SK-N-SH (cell line): Measurements from ENCODE around the gene IMPA2. TPM values are rescaled to one million over a fixed set of nuclear protein-coding genes. Genes with fewer than 3 reads are reported as not detected.

Source experiments
- CTCF ChIA-PET: fragments of 300-600, 350-600 bp; formaldehyde crosslinking; extraction: SDS; loops from one replicate; lab custom pipeline; 2021; lab: Yijun Ruan, JAX
- POLR2A ChIA-PET: fragments of 350-600 bp; sonication (Branson Sonifier 250); formaldehyde crosslinking; extraction: SDS; loops from one replicate; lab custom pipeline; 2020; ENCODE audit warnings: antibody characterized with exemption, inconsistent platforms; lab: Yijun Ruan, JAX
- DNase-seq: peaks from one replicate; pipeline ENCODE4 v3.0.0; 2012
- H2AFZ ChIP-seq: fragments of 200-600 bp; sonication (generic); 2 replicates; pipeline ENCODE4 v1.8.1; 2016; ENCODE audit warnings: antibody characterized with exemption, mild to moderate bottlenecking, low read depth
- H3F3A ChIP-seq: fragments of 200-600 bp; sonication (generic); replicated peaks from 2 replicates; pipeline ENCODE3; 2016; ENCODE audit warnings: antibody characterized with exemption, mild to moderate bottlenecking; ENCODE audit not compliant: insufficient read depth
- H3K27ac ChIP-seq, 2 experiments: fragments of 200-500 bp in 1 of 2; fragments of 200-600 bp in 1 of 2; sonication (Bioruptor generic) in 1 of 2; sonication (generic), shearing (Covaris generic) in 1 of 2; 2 replicates each; pipeline versions ENCODE4 v1.5.1 to v1.6.1; 2014 to 2016; ENCODE audit warnings: low read depth in 2 of 2, inconsistent platforms in 1 of 2, low read length in 1 of 2, mild to moderate bottlenecking in 1 of 2, mixed read lengths in 1 of 2
- H3K27me3 ChIP-seq: fragments of 200-600 bp; sonication (generic), shearing (Covaris generic); 2 replicates; pipeline ENCODE4 v1.6.1; 2016; ENCODE audit warnings: mixed run types; ENCODE audit not compliant: insufficient read depth
- H3K36me3 ChIP-seq, 2 experiments: fragments of 200-500 bp in 1 of 2; fragments of 200-600 bp in 1 of 2; sonication (Bioruptor generic) in 1 of 2; sonication (generic) in 1 of 2; replicated peaks in 1 of 2; 2 replicates each; pipeline versions ENCODE3 to v1.5.1; 2014 to 2016; ENCODE audit warnings: low read length in 1 of 2, mild to moderate bottlenecking in 1 of 2; ENCODE audit not compliant: insufficient read depth in 2 of 2, control insufficient read depth in 1 of 2
- H3K4me1 ChIP-seq, 2 experiments: fragments of 200-500 bp in 1 of 2; fragments of 200-600 bp in 1 of 2; sonication (Bioruptor generic) in 1 of 2; sonication (generic), shearing (Covaris generic) in 1 of 2; 2 replicates each; pipeline versions ENCODE4 v1.5.1 to v1.6.1; 2014 to 2016; ENCODE audit warnings: low read depth in 1 of 2, low read length in 1 of 2, mixed run types in 1 of 2; ENCODE audit not compliant: insufficient read depth in 2 of 2, control insufficient read depth in 1 of 2
- H3K4me2 ChIP-seq: fragments of 200-600 bp; sonication (generic), shearing (Covaris generic); 2 replicates; pipeline ENCODE4 v1.6.1; 2017; ENCODE audit warnings: mixed run types
- H3K4me3 ChIP-seq, 2 experiments: fragments of 200-500 bp in 1 of 2; fragments of 200-600 bp in 1 of 2; sonication (Bioruptor generic) in 1 of 2; sonication (generic), shearing (Covaris generic) in 1 of 2; 2 replicates each; pipeline versions ENCODE4 v1.5.1 to v1.8.1; 2014 to 2016; ENCODE audit warnings: low read depth in 2 of 2, inconsistent platforms in 1 of 2, low read length in 1 of 2, mild to moderate bottlenecking in 1 of 2, mixed read lengths in 1 of 2, moderate library complexity in 1 of 2
- H3K79me2 ChIP-seq: fragments of 200-600 bp; sonication (generic); 2 replicates; pipeline ENCODE4 v1.8.1; 2017; ENCODE audit warnings: mild to moderate bottlenecking; ENCODE audit not compliant: insufficient read depth
- H3K9ac ChIP-seq: fragments of 200-600 bp; sonication (generic); 2 replicates; pipeline ENCODE4 v1.6.1; 2017; ENCODE audit warnings: mixed run types
- H3K9me2 ChIP-seq: fragments of 200-600 bp; sonication (generic); 2 replicates; pipeline ENCODE4 v1.6.1; 2017; ENCODE audit warnings: mixed run types
- H3K9me3 ChIP-seq: fragments of 200-600 bp; sonication (generic); 2 replicates; pipeline ENCODE4 v1.6.1; 2017; ENCODE audit warnings: mixed run types, mild to moderate bottlenecking, moderate library complexity
- H4K20me1 ChIP-seq: fragments of 200-600 bp; sonication (generic); 2 replicates; pipeline ENCODE4 v1.6.1; 2017; ENCODE audit warnings: mild to moderate bottlenecking, mixed run types; ENCODE audit not compliant: insufficient read depth
- CHD2 ChIP-seq: fragments of 150-350 bp; IDR thresholded peaks from 2 replicates; pipeline ENCODE4 v1.6.1; 2018; ENCODE audit warnings: low read length; ENCODE audit not compliant: partially characterized antibody
- EP300 ChIP-seq, 2 experiments: IDR thresholded peaks; 2 replicates each; pipeline versions ENCODE4 v1.4.0 to v1.6.1; 2012; ENCODE audit warnings: borderline replicate concordance in 1 of 2, low read depth in 1 of 2, low read length in 1 of 2
- EZH2phosphoT487 ChIP-seq: fragments of 200-600 bp; sonication (generic); IDR thresholded peaks from 2 replicates; pipeline ENCODE4 v1.6.1; 2017; ENCODE audit warnings: low read depth, mixed run types, mild to moderate bottlenecking, antibody characterized with exemption, moderate library complexity, borderline replicate concordance
- FOSL2 ChIP-seq: IDR thresholded peaks from 2 replicates; pipeline ENCODE4 v1.4.0; 2012; ENCODE audit warnings: low read depth, mild to moderate bottlenecking, moderate library complexity, borderline replicate concordance
- FOXJ3 ChIP-seq: sonication (generic); formaldehyde crosslinking; IDR thresholded peaks from 2 replicates; pipeline ENCODE4 v1.5.1; 2020; ENCODE audit warnings: mild to moderate bottlenecking, missing genetic modification reagents
- FOXM1 ChIP-seq: IDR thresholded peaks from 2 replicates; pipeline ENCODE4 v1.4.0; 2012; ENCODE audit warnings: low read depth, mild to moderate bottlenecking
- MEF2A ChIP-seq: IDR thresholded peaks from 2 replicates; pipeline ENCODE4 v1.4.0; 2012; ENCODE audit warnings: low read depth, borderline replicate concordance
- POLR2AphosphoS5 ChIP-seq: IDR thresholded peaks from 2 replicates; pipeline ENCODE4 v1.6.1; 2012; ENCODE audit warnings: low read depth, low read length
- RAD21 ChIP-seq: IDR thresholded peaks from 2 replicates; pipeline ENCODE4 v1.6.1; 2012; ENCODE audit warnings: mild to moderate bottlenecking, low read length
- RCOR1 ChIP-seq: fragments of 150-350 bp; IDR thresholded peaks from 2 replicates; pipeline ENCODE4 v1.6.1; 2017; ENCODE audit warnings: antibody characterized with exemption, low read length
- SMC3 ChIP-seq: IDR thresholded peaks from 2 replicates; pipeline ENCODE4 v1.6.1; 2012; ENCODE audit warnings: low read depth, low read length, improper control_type of control experiment
- TEAD4 ChIP-seq: IDR thresholded peaks from 2 replicates; pipeline ENCODE4 v1.4.0; 2012; ENCODE audit warnings: mild to moderate bottlenecking, borderline replicate concordance; ENCODE audit not compliant: insufficient read depth
- YY1 ChIP-seq: IDR thresholded peaks from 2 replicates; pipeline ENCODE4 v1.4.0; 2012; ENCODE audit warnings: low read depth, mild to moderate bottlenecking
- WGBS: methylation state at CpG from one replicate; pipeline ENCODE4 v1.1.6; 2017; ENCODE audit warnings: low lambda C conversion rate; 5-methylcytosine and 5-hydroxymethylcytosine counted together
- polyA plus RNA-seq, 3 experiments: library from polyadenylated mRNA; depleted of rRNA; stranded (reverse); fragments of >200 nt; gene quantifications; 2 replicates each; pipeline ENCODE4 v1.2.3, GENCODE V29; 2012
- TF ChIP-seq, protein P1 (sequence below): IDR thresholded peaks from 2 replicates; pipeline ENCODE4 v1.4.0; 2012; ENCODE audit warnings: low read depth
- TF ChIP-seq, protein P2 (sequence below): fragments of 200-600 bp; sonication (generic); IDR thresholded peaks from 2 replicates; pipeline ENCODE4 v1.6.1; 2017; ENCODE audit warnings: antibody characterized with exemption, mild to moderate bottlenecking, moderate library complexity
- TF ChIP-seq, protein P3 (sequence below): IDR thresholded peaks from 2 replicates; pipeline ENCODE4; 2012
- TF ChIP-seq, protein P4 (sequence below): IDR thresholded peaks from 2 replicates; pipeline ENCODE4 v1.4.0; 2012; ENCODE audit warnings: low read depth, borderline replicate concordance
- TF ChIP-seq, protein P5 (sequence below): IDR thresholded peaks from 2 replicates; pipeline ENCODE4 v1.4.0; 2012; ENCODE audit warnings: low read depth, borderline replicate concordance

Gene IMPA2
- polyA plus RNA-seq, 1 of the 3 experiments (the other 2 are of a cell fraction) = 0.18 TPM

DNA sequence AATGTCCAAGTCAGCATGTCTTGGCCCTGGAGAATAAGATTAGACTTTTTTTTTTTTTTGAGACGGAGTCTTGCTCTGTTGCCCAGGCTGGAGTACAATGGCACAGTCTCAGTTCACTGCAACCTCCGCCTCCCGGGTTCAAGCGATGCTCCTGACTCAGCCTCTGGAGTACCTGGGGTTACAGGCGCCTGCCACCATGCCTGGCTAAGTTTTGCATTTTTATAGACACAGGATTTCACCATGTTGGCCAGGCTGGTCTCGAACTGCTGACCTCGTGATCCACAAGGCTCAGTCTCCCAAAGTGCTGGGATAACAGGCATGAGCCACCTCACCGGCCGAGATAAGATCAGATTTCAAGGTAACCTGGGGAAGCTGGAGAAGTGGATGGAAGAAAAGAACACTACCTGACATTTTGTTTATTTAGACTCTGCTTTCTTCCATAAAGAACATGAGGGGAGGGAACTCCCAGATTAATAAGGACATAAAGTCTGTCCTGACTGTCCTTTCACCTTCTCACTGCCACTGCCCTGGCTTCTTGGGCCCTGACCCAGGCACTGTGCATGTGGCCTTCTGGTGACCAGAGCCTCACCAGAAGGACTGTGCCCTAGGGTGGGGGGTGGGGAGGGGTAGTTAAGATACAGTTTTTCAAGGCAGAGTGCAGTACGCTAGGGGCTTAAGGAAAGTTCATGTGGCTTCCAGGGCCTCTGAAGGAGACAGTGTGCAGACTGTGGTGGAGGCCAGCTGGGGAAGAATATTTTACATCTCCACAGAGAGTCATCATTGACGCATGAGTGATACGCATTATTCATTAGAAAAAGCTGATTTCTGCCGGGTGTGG, 4.8 kb upstream of the IMPA2 start:
- CTCF ChIA-PET = interaction anchor here (1.2 kb wide), 1 partner anchor 39 kb away, joined by 7 read pairs; no protein-coding TSS in a partner anchor
- H3F3A ChIP-seq = no peaks in the 10 kb centered on the region
- no peaks in the 10 kb centered on the region for H3K9me2 ChIP-seq
- no peak overlapping the region for H2AFZ ChIP-seq
- peaks cover 0 to 7% of the 10 kb centered on the region in 2 experiments; a peak in 1 of 4 replicates for H3K4me1 ChIP-seq
- H3K9ac ChIP-seq = no peak overlapping the region
- DNase-seq = no peak
- H3K79me2 ChIP-seq = no peaks in the 10 kb centered on the region
- TF ChIP-seq FOXJ3 (CRISPR knock-in tag) (no peak), FOSL2 (no peak), POLR2AphosphoS5 (no peak), RCOR1 (no peak), YY1 (no peak), CHD2 (no peak), SMC3 (no peak), FOXM1 (no peak), EP300 (IDR thresholded peaks at IDR 0.05; ENCODE audit: borderline replicate concordance in 1 of 2, low read depth in 1 of 2, low read length in 1 of 2) (no peak), TEAD4 (no peak)
- TF ChIP-seq, protein P1, sequence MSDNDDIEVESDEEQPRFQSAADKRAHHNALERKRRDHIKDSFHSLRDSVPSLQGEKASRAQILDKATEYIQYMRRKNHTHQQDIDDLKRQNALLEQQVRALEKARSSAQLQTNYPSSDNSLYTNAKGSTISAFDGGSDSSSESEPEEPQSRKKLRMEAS = no peak
- TF ChIP-seq, protein P2, sequence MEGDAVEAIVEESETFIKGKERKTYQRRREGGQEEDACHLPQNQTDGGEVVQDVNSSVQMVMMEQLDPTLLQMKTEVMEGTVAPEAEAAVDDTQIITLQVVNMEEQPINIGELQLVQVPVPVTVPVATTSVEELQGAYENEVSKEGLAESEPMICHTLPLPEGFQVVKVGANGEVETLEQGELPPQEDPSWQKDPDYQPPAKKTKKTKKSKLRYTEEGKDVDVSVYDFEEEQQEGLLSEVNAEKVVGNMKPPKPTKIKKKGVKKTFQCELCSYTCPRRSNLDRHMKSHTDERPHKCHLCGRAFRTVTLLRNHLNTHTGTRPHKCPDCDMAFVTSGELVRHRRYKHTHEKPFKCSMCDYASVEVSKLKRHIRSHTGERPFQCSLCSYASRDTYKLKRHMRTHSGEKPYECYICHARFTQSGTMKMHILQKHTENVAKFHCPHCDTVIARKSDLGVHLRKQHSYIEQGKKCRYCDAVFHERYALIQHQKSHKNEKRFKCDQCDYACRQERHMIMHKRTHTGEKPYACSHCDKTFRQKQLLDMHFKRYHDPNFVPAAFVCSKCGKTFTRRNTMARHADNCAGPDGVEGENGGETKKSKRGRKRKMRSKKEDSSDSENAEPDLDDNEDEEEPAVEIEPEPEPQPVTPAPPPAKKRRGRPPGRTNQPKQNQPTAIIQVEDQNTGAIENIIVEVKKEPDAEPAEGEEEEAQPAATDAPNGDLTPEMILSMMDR = no peak
- TF ChIP-seq, protein P3, sequence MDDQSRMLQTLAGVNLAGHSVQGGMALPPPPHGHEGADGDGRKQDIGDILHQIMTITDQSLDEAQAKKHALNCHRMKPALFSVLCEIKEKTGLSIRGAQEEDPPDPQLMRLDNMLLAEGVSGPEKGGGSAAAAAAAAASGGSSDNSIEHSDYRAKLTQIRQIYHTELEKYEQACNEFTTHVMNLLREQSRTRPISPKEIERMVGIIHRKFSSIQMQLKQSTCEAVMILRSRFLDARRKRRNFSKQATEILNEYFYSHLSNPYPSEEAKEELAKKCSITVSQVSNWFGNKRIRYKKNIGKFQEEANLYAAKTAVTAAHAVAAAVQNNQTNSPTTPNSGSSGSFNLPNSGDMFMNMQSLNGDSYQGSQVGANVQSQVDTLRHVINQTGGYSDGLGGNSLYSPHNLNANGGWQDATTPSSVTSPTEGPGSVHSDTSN = no peak
- no peak overlapping the region for H3K4me2 ChIP-seq
- H4K20me1 ChIP-seq = no peaks in the 10 kb centered on the region
- H3K27ac ChIP-seq = no peak overlapping the region
- 31% methylated on average over 12 of the region's 13 CpGs for WGBS
- peaks cover 39% of the 10 kb centered on the region for H3K27me3 ChIP-seq
- no peaks in the 10 kb centered on the region for H3K9me3 ChIP-seq
- H3K4me3 ChIP-seq = no peak overlapping the region
- POLR2A ChIA-PET = no interaction called here
- no peaks in the 10 kb centered on the region for H3K36me3 ChIP-seq

DNA sequence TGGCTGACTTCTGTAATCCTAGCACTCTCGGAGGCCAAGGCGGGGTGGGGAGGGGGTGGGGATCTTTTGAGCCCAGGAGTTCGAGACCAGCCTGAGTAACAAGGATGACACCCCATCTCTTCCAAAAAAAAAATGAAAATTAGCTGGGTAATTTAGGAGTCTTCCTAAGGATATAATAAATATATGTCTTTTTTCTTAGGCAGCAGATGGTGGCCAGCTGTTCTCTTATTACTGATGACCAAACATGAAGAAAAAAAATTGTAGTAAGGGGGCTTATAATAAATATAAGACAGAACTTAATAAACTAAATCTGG, 4.2 kb upstream of the IMPA2 start:
- WGBS = 12% methylated on average over 3 of the region's 3 CpGs
- Histone ChIP-seq H3K9ac (no peak overlapping the region), H3K9me3 (no peaks in the 10 kb centered on the region)
- TF ChIP-seq RAD21 (no peak), EZH2phosphoT487 (no peak), RCOR1 (no peak), MEF2A (no peak)
- TF ChIP-seq, protein P4, sequence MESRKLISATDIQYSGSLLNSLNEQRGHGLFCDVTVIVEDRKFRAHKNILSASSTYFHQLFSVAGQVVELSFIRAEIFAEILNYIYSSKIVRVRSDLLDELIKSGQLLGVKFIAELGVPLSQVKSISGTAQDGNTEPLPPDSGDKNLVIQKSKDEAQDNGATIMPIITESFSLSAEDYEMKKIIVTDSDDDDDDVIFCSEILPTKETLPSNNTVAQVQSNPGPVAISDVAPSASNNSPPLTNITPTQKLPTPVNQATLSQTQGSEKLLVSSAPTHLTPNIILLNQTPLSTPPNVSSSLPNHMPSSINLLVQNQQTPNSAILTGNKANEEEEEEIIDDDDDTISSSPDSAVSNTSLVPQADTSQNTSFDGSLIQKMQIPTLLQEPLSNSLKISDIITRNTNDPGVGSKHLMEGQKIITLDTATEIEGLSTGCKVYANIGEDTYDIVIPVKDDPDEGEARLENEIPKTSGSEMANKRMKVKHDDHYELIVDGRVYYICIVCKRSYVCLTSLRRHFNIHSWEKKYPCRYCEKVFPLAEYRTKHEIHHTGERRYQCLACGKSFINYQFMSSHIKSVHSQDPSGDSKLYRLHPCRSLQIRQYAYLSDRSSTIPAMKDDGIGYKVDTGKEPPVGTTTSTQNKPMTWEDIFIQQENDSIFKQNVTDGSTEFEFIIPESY = no peak
- TF ChIP-seq, protein P5, sequence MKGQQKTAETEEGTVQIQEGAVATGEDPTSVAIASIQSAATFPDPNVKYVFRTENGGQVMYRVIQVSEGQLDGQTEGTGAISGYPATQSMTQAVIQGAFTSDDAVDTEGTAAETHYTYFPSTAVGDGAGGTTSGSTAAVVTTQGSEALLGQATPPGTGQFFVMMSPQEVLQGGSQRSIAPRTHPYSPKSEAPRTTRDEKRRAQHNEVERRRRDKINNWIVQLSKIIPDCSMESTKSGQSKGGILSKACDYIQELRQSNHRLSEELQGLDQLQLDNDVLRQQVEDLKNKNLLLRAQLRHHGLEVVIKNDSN = no peak

More for the DNA sequence above, 4.2 kb upstream of the IMPA2 start:
- no peaks in the 10 kb centered on the region for H3K9me2 ChIP-seq
- H3K4me3 ChIP-seq = no peak overlapping the region
- H4K20me1 ChIP-seq = no peaks in the 10 kb centered on the region
- H3K36me3 ChIP-seq = no peaks in the 10 kb centered on the region
- no peak overlapping the region for H3K27ac ChIP-seq
- no peak overlapping the region for H3K4me2 ChIP-seq
- no peak overlapping the region for H2AFZ ChIP-seq
- no peak for DNase-seq
- H3F3A ChIP-seq = no peaks in the 10 kb centered on the region
- H3K27me3 ChIP-seq = peaks cover 42% of the 10 kb centered on the region
- peaks cover 0 to 7% of the 10 kb centered on the region in 2 experiments; a peak in 1 of 4 replicates for H3K4me1 ChIP-seq
- H3K79me2 ChIP-seq = no peaks in the 10 kb centered on the region
- POLR2A ChIA-PET = no interaction called here
- CTCF ChIA-PET = interaction anchor here (1.2 kb wide), 1 partner anchor 39 kb away, joined by 7 read pairs; no protein-coding TSS in a partner anchor
